Panc1 (cell line): ENCODE measurements around the gene UNC5B.

Source experiments
- POLR2AphosphoS5 ChIP-seq: IDR thresholded peaks from 2 replicates; pipeline ENCODE4 v1.6.1; 2012; ENCODE audit warnings: mild to moderate bottlenecking, low read depth, low read length, moderate library complexity
- REST ChIP-seq, 2 experiments: IDR thresholded peaks; 2 replicates each; pipeline ENCODE4 v1.6.1; 2011 to 2012; ENCODE audit warnings: low read depth in 2 of 2, control low read depth in 1 of 2, low read length in 1 of 2, mild to moderate bottlenecking in 1 of 2, moderate library complexity in 1 of 2; ENCODE audit not compliant: insufficient read depth in 1 of 2
- TCF7L2 ChIP-seq: IDR thresholded peaks from 2 replicates; pipeline ENCODE4 v1.6.1; 2011; ENCODE audit warnings: mild to moderate bottlenecking, low read depth, low read length, inconsistent platforms
- TF ChIP-seq, protein P1 (sequence below): fragments of 450-650 bp; IDR thresholded peaks from 2 replicates; pipeline ENCODE4 v1.5.1; 2017; ENCODE audit warnings: mild to moderate bottlenecking

DNA sequence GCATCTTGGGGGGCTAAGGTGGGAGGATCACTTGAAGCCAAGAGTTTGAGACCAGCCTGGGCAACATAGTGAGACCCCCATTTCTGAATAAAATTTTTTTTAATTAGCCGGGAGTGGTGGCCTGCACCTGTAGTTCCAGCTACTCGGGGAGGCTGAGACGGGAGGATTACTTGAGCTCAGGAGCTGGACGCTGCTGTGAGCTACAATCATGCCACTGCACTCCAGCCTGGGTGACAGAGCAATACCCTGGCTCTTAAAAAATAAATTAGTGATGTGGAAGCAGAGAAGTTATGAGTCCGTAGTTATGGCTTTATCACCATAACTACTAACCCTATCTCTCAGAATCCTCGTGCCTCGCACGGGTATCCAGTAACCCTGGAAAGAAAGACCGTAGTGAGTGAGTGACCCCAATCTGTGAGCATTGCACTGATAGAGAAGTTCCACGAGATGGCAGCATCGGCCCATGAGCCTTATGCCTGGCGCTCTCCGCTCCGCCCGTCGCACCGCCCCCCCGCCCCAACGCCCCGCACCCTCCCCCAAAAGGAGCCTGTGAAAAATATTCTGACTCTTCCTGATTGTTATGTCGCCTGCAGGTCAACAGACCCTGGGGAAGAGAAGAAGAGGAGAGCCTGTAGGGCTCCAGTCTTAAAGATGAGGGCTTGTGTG is 101.8 kb downstream of the UNC5B start:
- TF ChIP-seq, protein P1, sequence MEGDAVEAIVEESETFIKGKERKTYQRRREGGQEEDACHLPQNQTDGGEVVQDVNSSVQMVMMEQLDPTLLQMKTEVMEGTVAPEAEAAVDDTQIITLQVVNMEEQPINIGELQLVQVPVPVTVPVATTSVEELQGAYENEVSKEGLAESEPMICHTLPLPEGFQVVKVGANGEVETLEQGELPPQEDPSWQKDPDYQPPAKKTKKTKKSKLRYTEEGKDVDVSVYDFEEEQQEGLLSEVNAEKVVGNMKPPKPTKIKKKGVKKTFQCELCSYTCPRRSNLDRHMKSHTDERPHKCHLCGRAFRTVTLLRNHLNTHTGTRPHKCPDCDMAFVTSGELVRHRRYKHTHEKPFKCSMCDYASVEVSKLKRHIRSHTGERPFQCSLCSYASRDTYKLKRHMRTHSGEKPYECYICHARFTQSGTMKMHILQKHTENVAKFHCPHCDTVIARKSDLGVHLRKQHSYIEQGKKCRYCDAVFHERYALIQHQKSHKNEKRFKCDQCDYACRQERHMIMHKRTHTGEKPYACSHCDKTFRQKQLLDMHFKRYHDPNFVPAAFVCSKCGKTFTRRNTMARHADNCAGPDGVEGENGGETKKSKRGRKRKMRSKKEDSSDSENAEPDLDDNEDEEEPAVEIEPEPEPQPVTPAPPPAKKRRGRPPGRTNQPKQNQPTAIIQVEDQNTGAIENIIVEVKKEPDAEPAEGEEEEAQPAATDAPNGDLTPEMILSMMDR, result peak; percentile 98
- TF ChIP-seq REST (IDR thresholded peaks at IDR 0.05; ENCODE audit: insufficient read depth in 1 of 2, low read depth in 2 of 2, low read length in 1 of 2) (no peak), TCF7L2 (no peak), POLR2AphosphoS5 (no peak)
